GM12878 (cell line): ENCODE data around the gene CCSER1. TPM values are rescaled to one million over a fixed set of nuclear protein-coding genes. Genes with fewer than 3 reads are reported as not detected.

Experiments used
- ATAC-seq: fragments of 200-7000 bp; cut with Tn5 transposase; 3 replicates; pipeline ENCODE4 v1.9.1; 2020; ENCODE audit warnings: mild to moderate bottlenecking, moderate library complexity
- BruUV-seq: library from RNA; stranded (reverse); fragments of 400-500 nt; replicated peaks from 2 replicates; lab custom pipeline; 2021; lab: Mats Ljungman, UMichigan
- CTCF ChIA-PET: fragments of 300-600 bp; sonication (Branson Sonifier 250); formaldehyde crosslinking; extraction: SDS; loops from one replicate; lab custom pipeline; 2021; ENCODE audit warnings: inconsistent platforms; lab: Yijun Ruan, JAX
- POLR2A ChIA-PET: fragments of 350-600 bp; formaldehyde crosslinking; extraction: SDS; loops from one replicate; lab custom pipeline; 2021; ENCODE audit warnings: inconsistent platforms; lab: Charles Lee
- RAD21 ChIA-PET: fragments of 300-600 bp; sonication (Branson Sonifier 250); formaldehyde crosslinking; loops from one replicate; lab custom pipeline; 2023; ENCODE audit warnings: antibody characterized with exemption; ENCODE audit not compliant: unreplicated experiment; lab: Charles Lee
- SMC1A ChIA-PET: fragments of 300-600 bp; sonication (Branson Sonifier 250); formaldehyde crosslinking; loops from one replicate; lab custom pipeline; 2023; ENCODE audit not compliant: unreplicated experiment, uncharacterized antibody; lab: Charles Lee
- DNase-seq: peaks from one replicate; pipeline ENCODE4 v3.0.0-alpha.2; 2011; ENCODE audit warnings: low read depth, low spot score
- FAIRE-seq: peaks from 3 replicates; lab custom pipeline; 2011; peaks lifted over from hg19 to GRCh38; lab: Jason Lieb, UNC
- H2AFZ ChIP-seq: 2 replicates; pipeline ENCODE4 v1.6.0; 2011; ENCODE audit warnings: low read depth, low read length, control low read depth; ENCODE audit not compliant: control insufficient read depth
- H3K27ac ChIP-seq: 2 replicates; pipeline ENCODE4 v1.5.1; 2011; ENCODE audit warnings: control low read depth; ENCODE audit not compliant: control insufficient read depth, insufficient read depth
- H3K27me3 ChIP-seq, 2 experiments: replicated peaks in 1 of 2; 2 replicates each; pipeline versions ENCODE4 v1.6.0 to v1.6.1; 2011; ENCODE audit warnings: low read length in 1 of 2; ENCODE audit not compliant: control insufficient read depth in 2 of 2, insufficient read depth in 2 of 2
- H3K36me3 ChIP-seq, 2 experiments: 2 replicates each; pipeline ENCODE4 v1.5.1; 2011; ENCODE audit warnings: low read length in 1 of 2; ENCODE audit not compliant: control insufficient read depth in 2 of 2, insufficient read depth in 2 of 2
- H3K4me1 ChIP-seq: 2 replicates; pipeline ENCODE4 v1.6.1; 2011; ENCODE audit warnings: mild to moderate bottlenecking, low read length, moderate library complexity, mixed read lengths; ENCODE audit not compliant: control insufficient read depth, insufficient read depth
- H3K4me2 ChIP-seq: 2 replicates; pipeline ENCODE4 v1.6.0; 2011; ENCODE audit warnings: control low read depth; ENCODE audit not compliant: control insufficient read depth, insufficient read depth
- H3K4me3 ChIP-seq: fragments of 200-600 bp; sonication (generic); 2 replicates; pipeline ENCODE4 v1.5.1; 2016
- H3K79me2 ChIP-seq: 2 replicates; pipeline ENCODE4 v1.6.0; 2011; ENCODE audit warnings: low read length; ENCODE audit not compliant: control insufficient read depth, insufficient read depth
- H3K9ac ChIP-seq: 2 replicates; pipeline ENCODE4 v1.8.0; 2011; ENCODE audit warnings: low read length, control low read depth, mixed read lengths; ENCODE audit not compliant: control insufficient read depth, insufficient read depth
- H3K9me3 ChIP-seq: replicated peaks from 3 replicates; pipeline ENCODE4 v1.5.1; 2011; ENCODE audit warnings: mild to moderate bottlenecking, low read length; ENCODE audit not compliant: control insufficient read depth, insufficient read depth
- H4K20me1 ChIP-seq: 2 replicates; pipeline ENCODE4 v1.6.0; 2011; ENCODE audit not compliant: control insufficient read depth, insufficient read depth
- CEBPB ChIP-seq, 2 experiments: fragments of 150-350 bp in 1 of 2; IDR thresholded peaks; 2 replicates each; pipeline ENCODE4 v1.6.1; 2012 to 2014; ENCODE audit warnings: low read depth in 2 of 2, low read length in 2 of 2, borderline replicate concordance in 1 of 2, inconsistent platforms in 1 of 2
- CHD2 ChIP-seq: IDR thresholded peaks from 2 replicates; pipeline ENCODE4 v1.6.1; 2011; ENCODE audit warnings: low read depth, low read length, improper control_type of control experiment, borderline replicate concordance
- DPF2 ChIP-seq: fragments of 450-650 bp; IDR thresholded peaks from 2 replicates; pipeline ENCODE4 v1.6.1; 2017; ENCODE audit warnings: mild to moderate bottlenecking
- EGR1 ChIP-seq, 2 experiments: IDR thresholded peaks; 1 replicate in 1 of 2; 2 replicates in 1 of 2; pipeline ENCODE4 v1.6.1; 2011 to 2012; ENCODE audit warnings: low read depth in 2 of 2, low read length in 2 of 2, borderline replicate concordance in 1 of 2, mild to moderate bottlenecking in 1 of 2, moderate library complexity in 1 of 2
- JUNB ChIP-seq: IDR thresholded peaks from 2 replicates; pipeline ENCODE4 v1.6.1; 2016; ENCODE audit warnings: antibody characterized with exemption, mild to moderate bottlenecking
- KAT2A ChIP-seq: conservative IDR thresholded peaks from 2 replicates; pipeline ENCODE4 v1.6.1; 2011; ENCODE audit warnings: low read depth, low read length; ENCODE audit not compliant: control insufficient read depth
- MTA3 ChIP-seq: IDR thresholded peaks from 2 replicates; pipeline ENCODE4 v1.6.1; 2012; ENCODE audit warnings: low read length, inconsistent platforms, borderline replicate concordance
- MYC ChIP-seq: IDR thresholded peaks from 2 replicates; pipeline ENCODE4 v1.6.1; 2011; ENCODE audit warnings: mild to moderate bottlenecking, low read length, moderate library complexity, inconsistent platforms; ENCODE audit not compliant: insufficient read depth, insufficient replicate concordance, insufficient read length, severe bottlenecking
- NBN ChIP-seq: fragments of 450-650 bp; IDR thresholded peaks from 2 replicates; pipeline ENCODE4 v1.6.1; 2016
- NKRF ChIP-seq: fragments of 450-650 bp; conservative IDR thresholded peaks from 2 replicates; pipeline ENCODE4 v1.6.1; 2017; ENCODE audit warnings: mild to moderate bottlenecking, moderate library complexity
- PAX5 ChIP-seq: IDR thresholded peaks from 2 replicates; pipeline ENCODE4 v1.6.1; 2011; ENCODE audit warnings: low read depth, low read length, borderline replicate concordance
- SIX5 ChIP-seq: IDR thresholded peaks from 2 replicates; pipeline ENCODE4 v1.6.1; 2011; ENCODE audit warnings: mild to moderate bottlenecking, low read depth, low read length, moderate library complexity; ENCODE audit not compliant: severe bottlenecking
- SMAD1 ChIP-seq: fragments of 450-650 bp; IDR thresholded peaks from 2 replicates; pipeline ENCODE4 v1.6.1; 2018; ENCODE audit warnings: mild to moderate bottlenecking, low read depth; ENCODE audit not compliant: partially characterized antibody
- YBX1 ChIP-seq: fragments of 450-650 bp; IDR thresholded peaks from 2 replicates; pipeline ENCODE4 v1.6.1; 2016; ENCODE audit warnings: antibody characterized with exemption
- ZNF274 ChIP-seq: IDR thresholded peaks from one replicate; pipeline ENCODE4 v1.8.0; 2011; ENCODE audit not compliant: insufficient read length, insufficient read depth
- WGBS: methylation state at CpG from one replicate; pipeline ENCODE4 v1.1.6; 2016; ENCODE audit warnings: low lambda C conversion rate; ENCODE audit not compliant: insufficient replicate concordance, insufficient coverage; ENCODE audit errors: missing lambda C conversion rate; 5-methylcytosine and 5-hydroxymethylcytosine counted together
- in situ Hi-C: fragments of 300-500 bp; cut with MboI; formaldehyde crosslinking; loops from 9 replicates; pipeline ENCODE4 v1.14.3; 2018; ENCODE audit warnings: mixed read lengths
- intact Hi-C: fragments of 100-400 bp; cut with micrococcal nuclease; formaldehyde crosslinking; loops from one replicate; pipeline ENCODE4 v1.14.2; 2022; ENCODE audit not compliant: unreplicated experiment
- polyA plus RNA-seq, 11 experiments: library from polyadenylated mRNA; depleted of rRNA in 4 of 11; unstranded in 6 of 11; stranded (reverse) in 5 of 11; fragments of >200 nt; fragmentation: Nextera tagmentation in 4 of 11; fragmentation: Illumina TruSeq in 1 of 11; extraction: Ambion mirVana in 4 of 11; extraction: Trizol in 1 of 11; gene quantifications; 1 replicate in 1 of 11; 2 replicates in 10 of 11; pipeline versions ENCODE4 v1.2.1 to v1.2.3, GENCODE V29; 2011 to 2016; ENCODE audit warnings: inconsistent platforms in 2 of 11, missing spikeins in 2 of 11, low read depth in 1 of 11
- total RNA-seq, 4 experiments: library from RNA; depleted of rRNA in 3 of 4; stranded (reverse); fragments of >200 nt in 3 of 4; fragmentation: Illumina TruSeq in 1 of 4; extraction: Trizol in 1 of 4; gene quantifications; 2 replicates each; pipeline versions ENCODE4 v1.2.1 to v1.2.3, GENCODE V29; 2013 to 2021
- TF ChIP-seq, protein P1 (sequence below): fragments of 450-650 bp; formaldehyde crosslinking; IDR thresholded peaks from 2 replicates; pipeline ENCODE4 v1.5.0; 2022; ENCODE audit warnings: mild to moderate bottlenecking, missing genetic modification characterization
- TF ChIP-seq, protein P2 (sequence below): fragments of 450-650 bp; IDR thresholded peaks from 2 replicates; pipeline ENCODE4 v1.6.1; 2017; ENCODE audit warnings: low read depth, mild to moderate bottlenecking, moderate library complexity

CCSER1 gene
- total and polyA plus RNA-seq, 10 of the 15 experiments (the other 5 are each of a cell fraction or from before 2014, with no cell fraction given), result 0.22 to 2.7 (median 1.0) TPM

DNA sequence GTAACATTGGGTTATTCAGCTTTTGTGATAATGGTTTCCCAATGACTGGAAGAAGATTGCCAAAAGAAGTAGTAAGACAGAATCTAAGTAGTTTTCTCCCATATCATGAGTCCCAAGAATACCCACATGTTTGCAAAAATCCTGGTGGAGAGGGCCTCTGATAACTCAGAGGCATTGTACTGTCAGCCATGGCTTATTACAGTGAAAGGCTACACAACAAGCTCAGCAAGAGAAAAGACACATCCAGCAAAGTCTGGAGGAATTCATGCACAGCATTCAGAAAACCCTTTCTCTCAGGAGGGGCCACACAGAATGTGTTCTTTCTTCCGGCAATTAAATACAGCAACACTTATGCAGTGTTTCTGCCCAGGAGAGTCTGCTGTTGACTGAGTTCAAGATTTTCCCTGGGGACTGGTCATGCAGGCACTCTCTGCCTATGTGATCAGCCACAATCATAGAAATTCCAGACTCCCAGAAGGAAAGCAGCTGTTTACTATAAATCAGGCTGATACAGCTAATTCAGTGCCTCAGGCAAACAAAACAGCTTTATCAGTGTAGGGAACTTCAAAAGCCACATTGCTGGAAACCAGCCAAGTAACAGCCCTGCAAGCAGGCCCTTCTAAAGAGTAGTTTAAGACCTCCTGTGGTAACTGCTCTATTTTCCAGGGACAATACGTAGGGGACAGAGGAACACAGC lies 937.1 kb downstream of the CCSER1 start:
- no peaks in the 10 kb centered on the region for H4K20me1 ChIP-seq
- no peak for FAIRE-seq
- RAD21 ChIA-PET, result no interaction called here
- no peaks in the 10 kb centered on the region for H3K4me1 ChIP-seq
- no peak overlapping the region for H3K27ac ChIP-seq
- WGBS, result 50% methylated on average over 2 of the region's 2 CpGs
- no peaks in the 10 kb centered on the region for H3K79me2 ChIP-seq
- H3K4me3 ChIP-seq, result no peak overlapping the region
- H3K4me2 ChIP-seq, result no peak overlapping the region
- H3K9ac ChIP-seq, result no peak overlapping the region
- SMC1A ChIA-PET, result no interaction called here
- POLR2A ChIA-PET, result no interaction called here
- ATAC-seq, result no peak
- H3K9me3 ChIP-seq, result no peaks in the 10 kb centered on the region
- H2AFZ ChIP-seq, result no peak overlapping the region
- TF ChIP-seq CHD2, result no peak
- no peak for TF ChIP-seq SMAD1
- TF ChIP-seq KAT2A, result no peak
- TF ChIP-seq JUNB, result no peak
- TF ChIP-seq MTA3, result no peak
- TF ChIP-seq, protein P1, sequence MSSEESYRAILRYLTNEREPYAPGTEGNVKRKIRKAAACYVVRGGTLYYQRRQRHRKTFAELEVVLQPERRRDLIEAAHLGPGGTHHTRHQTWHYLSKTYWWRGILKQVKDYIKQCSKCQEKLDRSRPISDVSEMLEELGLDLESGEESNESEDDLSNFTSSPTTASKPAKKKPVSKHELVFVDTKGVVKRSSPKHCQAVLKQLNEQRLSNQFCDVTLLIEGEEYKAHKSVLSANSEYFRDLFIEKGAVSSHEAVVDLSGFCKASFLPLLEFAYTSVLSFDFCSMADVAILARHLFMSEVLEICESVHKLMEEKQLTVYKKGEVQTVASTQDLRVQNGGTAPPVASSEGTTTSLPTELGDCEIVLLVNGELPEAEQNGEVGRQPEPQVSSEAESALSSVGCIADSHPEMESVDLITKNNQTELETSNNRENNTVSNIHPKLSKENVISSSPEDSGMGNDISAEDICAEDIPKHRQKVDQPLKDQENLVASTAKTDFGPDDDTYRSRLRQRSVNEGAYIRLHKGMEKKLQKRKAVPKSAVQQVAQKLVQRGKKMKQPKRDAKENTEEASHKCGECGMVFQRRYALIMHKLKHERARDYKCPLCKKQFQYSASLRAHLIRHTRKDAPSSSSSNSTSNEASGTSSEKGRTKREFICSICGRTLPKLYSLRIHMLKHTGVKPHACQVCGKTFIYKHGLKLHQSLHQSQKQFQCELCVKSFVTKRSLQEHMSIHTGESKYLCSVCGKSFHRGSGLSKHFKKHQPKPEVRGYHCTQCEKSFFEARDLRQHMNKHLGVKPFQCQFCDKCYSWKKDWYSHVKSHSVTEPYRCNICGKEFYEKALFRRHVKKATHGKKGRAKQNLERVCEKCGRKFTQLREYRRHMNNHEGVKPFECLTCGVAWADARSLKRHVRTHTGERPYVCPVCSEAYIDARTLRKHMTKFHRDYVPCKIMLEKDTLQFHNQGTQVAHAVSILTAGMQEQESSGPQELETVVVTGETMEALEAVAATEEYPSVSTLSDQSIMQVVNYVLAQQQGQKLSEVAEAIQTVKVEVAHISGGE, result no peak
- TF ChIP-seq DPF2, result no peak
- no peak for TF ChIP-seq PAX5
- TF ChIP-seq YBX1, result no peak
- no peak for TF ChIP-seq ZNF274
- no peak for TF ChIP-seq MYC
- TF ChIP-seq, protein P2, sequence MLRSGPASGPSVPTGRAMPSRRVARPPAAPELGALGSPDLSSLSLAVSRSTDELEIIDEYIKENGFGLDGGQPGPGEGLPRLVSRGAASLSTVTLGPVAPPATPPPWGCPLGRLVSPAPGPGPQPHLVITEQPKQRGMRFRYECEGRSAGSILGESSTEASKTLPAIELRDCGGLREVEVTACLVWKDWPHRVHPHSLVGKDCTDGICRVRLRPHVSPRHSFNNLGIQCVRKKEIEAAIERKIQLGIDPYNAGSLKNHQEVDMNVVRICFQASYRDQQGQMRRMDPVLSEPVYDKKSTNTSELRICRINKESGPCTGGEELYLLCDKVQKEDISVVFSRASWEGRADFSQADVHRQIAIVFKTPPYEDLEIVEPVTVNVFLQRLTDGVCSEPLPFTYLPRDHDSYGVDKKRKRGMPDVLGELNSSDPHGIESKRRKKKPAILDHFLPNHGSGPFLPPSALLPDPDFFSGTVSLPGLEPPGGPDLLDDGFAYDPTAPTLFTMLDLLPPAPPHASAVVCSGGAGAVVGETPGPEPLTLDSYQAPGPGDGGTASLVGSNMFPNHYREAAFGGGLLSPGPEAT, result no peak
- no peak for TF ChIP-seq EGR1 (IDR thresholded peaks at IDR 0.05; ENCODE audit: borderline replicate concordance in 1 of 2, low read depth in 2 of 2, low read length in 2 of 2)
- no peak for TF ChIP-seq CEBPB (IDR thresholded peaks at IDR 0.05; ENCODE audit: borderline replicate concordance in 1 of 2, low read depth in 2 of 2, low read length in 2 of 2)
- no peak for TF ChIP-seq NKRF
- TF ChIP-seq NBN, result no peak
- no peak for TF ChIP-seq SIX5
- no peak for DNase-seq
- no peaks in the 10 kb centered on the region for H3K27me3 ChIP-seq
- H3K36me3 ChIP-seq, result no peaks in the 10 kb centered on the region
- intact Hi-C loops (no loop called here), in situ Hi-C loops (no loop called here)
- CTCF ChIA-PET, result no interaction called here
- BruUV-seq, result no TSS peak
